Astrocyte of the spinal cord (primary cell): ENCODE results near the gene B3GAT3.
"Not testable (repeated sequence)": the region's sequence is repeated elsewhere in the genome, so short reads cannot be mapped to it uniquely, and the experiment has no call there.

Source experiments
- DNase-seq: peaks from one replicate; pipeline ENCODE4 v3.0.0; 2011; ENCODE audit warnings: low read depth, low spot score
- H3K4me3 ChIP-seq: 2 replicates; pipeline ENCODE4 v1.5.1; 2011; ENCODE audit warnings: low read depth, mild to moderate bottlenecking, low read length, moderate library complexity
- CTCF ChIP-seq: IDR thresholded peaks from 2 replicates; pipeline ENCODE4 v1.5.1; 2012; ENCODE audit warnings: low read depth, mild to moderate bottlenecking, low read length, inconsistent platforms
- in situ Hi-C: cut with HindIII; loops from 2 replicates; pipeline ENCODE4 v1.10.0; 2017; ENCODE audit warnings: low sequenced_read_pairs

The B3GAT3 gene

GRCh38 chr11:62592146-62592815, 29.5 kb downstream of the B3GAT3 start:
- DNase-seq, result no peak
- peak overlapping the region; percentile 93 for H3K4me3 ChIP-seq
- TF ChIP-seq CTCF, result no peak
- in situ Hi-C loops, result no loop called here

- peak within 1 kb of the TSS; percentile 93 for H3K4me3 ChIP-seq
- DNase-seq, result peak; percentile 99
- TF ChIP-seq CTCF, result no peak
- in situ Hi-C loops, result no loop called here
Observed at GRCh38 chr11:62591448-62592145, 30.2 kb downstream of the B3GAT3 start, which contains the start of gene TUT1. Gene TUT1, minus strand, starts transcription at chr11:62591523. Its CDS starts 38 bp downstream, at chr11:62591485.

GRCh38 chr11:62588966-62589637, 32.7 kb downstream of the B3GAT3 start:
- TF ChIP-seq CTCF, result peak; percentile 48
- H3K4me3 ChIP-seq, result no peak overlapping the region
- in situ Hi-C loops, result no loop called here
- no peak for DNase-seq

- H3K4me3 ChIP-seq, DNase-seq, in situ Hi-C loops: not testable (repeated sequence)
Observed at GRCh38 chr11:62585356-62585755, 36.4 kb downstream of the B3GAT3 start.

GRCh38 chr11:62581735-62582134, 40.1 kb downstream of the B3GAT3 start:
- DNase-seq, in situ Hi-C loops, H3K4me3 ChIP-seq: not testable (repeated sequence)

GRCh38 chr11:62580959-62581715, 40.6 kb downstream of the B3GAT3 start:
- no peak for TF ChIP-seq CTCF
- H3K4me3 ChIP-seq, result no peak overlapping the region
- no peak for DNase-seq
- in situ Hi-C loops, result no loop called here

GRCh38 chr11:62579252-62579651, 42.5 kb downstream of the B3GAT3 start:
- no peak for DNase-seq
- no peak for TF ChIP-seq CTCF
- in situ Hi-C loops, result no loop called here
- H3K4me3 ChIP-seq, result no peak overlapping the region
